Vagina (tissue), 2 donors: Measurements from ENCODE around the gene TBC1D16. TPM values are rescaled to one million over a fixed set of nuclear protein-coding genes. Genes with fewer than 3 reads are reported as not detected.
A peak's percentile ranks its signal among the peaks of the same experiment; 100 is the strongest.

Source experiments
- DNase-seq, 2 donors: peaks; one replicate each; pipeline ENCODE4 v3.0.0-alpha.2; 2017; ENCODE audit errors: extremely low spot score in 2 of 2
- H3K27ac ChIP-seq: fragments of 200-600 bp; sonication (generic); one replicate; pipeline ENCODE4 v1.5.1; 2019
- H3K27me3 ChIP-seq: fragments of 200-600 bp; sonication (generic); one replicate; pipeline ENCODE4 v1.5.1; 2019
- H3K36me3 ChIP-seq, 2 donors: fragments of 200-600 bp; sonication (generic); one replicate each; pipeline ENCODE4 v1.5.1; 2017 to 2019
- H3K4me1 ChIP-seq: fragments of 200-600 bp; sonication (generic); one replicate; pipeline ENCODE4 v1.5.1; 2019
- H3K4me3 ChIP-seq, 2 donors: fragments of 200-600 bp; sonication (generic); 1 replicate in 1 of 2; 2 replicates in 1 of 2; pipeline ENCODE4 v1.5.1; 2016 to 2019
- H3K9me3 ChIP-seq: fragments of 200-600 bp; sonication (generic); one replicate; pipeline ENCODE4 v1.5.1; 2019
- CTCF ChIP-seq, 3 experiments: fragments of 450-650 bp in 2 of 3; fragments of 200-600 bp in 1 of 3; sonication (generic) in 1 of 3; IDR thresholded peaks; one replicate each; pipeline ENCODE4 v1.5.1; 2017 to 2019; ENCODE audit warnings: antibody characterized with exemption in 3 of 3, mild to moderate bottlenecking in 2 of 3, moderate library complexity in 2 of 3
- POLR2A ChIP-seq, 2 donors: fragments of 450-650 bp; IDR thresholded peaks; one replicate each; pipeline ENCODE4 v1.6.1; 2017; ENCODE audit warnings: antibody characterized with exemption in 2 of 2, mild to moderate bottlenecking in 2 of 2, moderate library complexity in 2 of 2
- POLR2AphosphoS5 ChIP-seq, 2 donors: sonication (generic); formaldehyde crosslinking; IDR thresholded peaks; one replicate each; pipeline ENCODE4 v1.9.0; 2017; ENCODE audit warnings: antibody characterized with exemption in 2 of 2, mild to moderate bottlenecking in 2 of 2, low read depth in 1 of 2; ENCODE audit not compliant: insufficient read depth in 1 of 2
- intact Hi-C: fragments of 100-400 bp; cut with DNase I; formaldehyde crosslinking; loops from one replicate; pipeline ENCODE4 v1.15.1; 2023
- total RNA-seq: library from RNA; depleted of rRNA; stranded (reverse); fragments of >200 nt; gene quantifications from one replicate; pipeline ENCODE4 v1.2.3, GENCODE V29; 2016

TBC1D16 gene
- total RNA-seq, 1 donor from 2014 or later, result 18.2 TPM

- Histone ChIP-seq H3K4me1 (peaks cover 38% of the 10 kb centered on the region), H3K4me3 (no peak overlapping the region), H3K36me3 (no peaks in the 10 kb centered on the region), H3K9me3 (no peaks in the 10 kb centered on the region), H3K27ac (peak overlapping the region; percentile 79), H3K27me3 (no peaks in the 10 kb centered on the region)
- peak in 1 of 2 donors; percentile 93 for DNase-seq
- TF ChIP-seq POLR2AphosphoS5 (IDR thresholded peaks at IDR 0.05; ENCODE audit: insufficient read depth in 1 of 2, low read depth in 1 of 2) (peak; percentile 57 to 81), POLR2A (IDR thresholded peaks at IDR 0.05) (no peak)
- intact Hi-C loops, result loop anchor here (10.0 kb wide), 3 partner anchors 149 to 249 kb away; partner anchors contain the start of gene CBX8
These were observed 42.1 kb downstream of the TBC1D16 start for GRCh38 chr17:79993390-79994227.

GRCh38 chr17:79992649-79993389 is 42.9 kb downstream of the TBC1D16 start:
- TF ChIP-seq POLR2AphosphoS5 (IDR thresholded peaks at IDR 0.05; ENCODE audit: insufficient read depth in 1 of 2, low read depth in 1 of 2) (no peak), CTCF (IDR thresholded peaks at IDR 0.05) (no peak), POLR2A (IDR thresholded peaks at IDR 0.05) (no peak)
- Histone ChIP-seq H3K27ac (peak overlapping the region; percentile 79), H3K36me3 (no peaks in the 10 kb centered on the region), H3K27me3 (no peaks in the 10 kb centered on the region), H3K9me3 (no peaks in the 10 kb centered on the region), H3K4me3 (peak overlapping the region in 1 of 2 donors; percentile 56), H3K4me1 (peaks cover 46% of the 10 kb centered on the region)
- DNase-seq, result no peak
- intact Hi-C loops, result loop anchor here (10.0 kb wide), 3 partner anchors 148 to 248 kb away; partner anchors contain the start of gene CBX8

- DNase-seq, result no peak
- Histone ChIP-seq H3K9me3 (no peaks in the 10 kb centered on the region), H3K27me3 (no peaks in the 10 kb centered on the region), H3K27ac (peak overlapping the region; percentile 79), H3K4me1 (peaks cover 54% of the 10 kb centered on the region), H3K4me3 (peak overlapping the region; percentile 36 to 56), H3K36me3 (no peaks in the 10 kb centered on the region)
- intact Hi-C loops, result loop anchor here (10.0 kb wide), 3 partner anchors 147 to 247 kb away; partner anchors contain the start of gene CBX8
- TF ChIP-seq POLR2AphosphoS5 (IDR thresholded peaks at IDR 0.05; ENCODE audit: insufficient read depth in 1 of 2, low read depth in 1 of 2) (peak in 1 of 2 donors; percentile 15), CTCF (IDR thresholded peaks at IDR 0.05) (peak in 1 of 3 experiments; percentile 13), POLR2A (IDR thresholded peaks at IDR 0.05) (no peak)
These were observed 43.6 kb downstream of the TBC1D16 start for GRCh38 chr17:79991924-79992648.

- H3K36me3 ChIP-seq, result no peaks in the 10 kb centered on the region
- TF ChIP-seq POLR2A (IDR thresholded peaks at IDR 0.05), result no peak
- peak in 1 of 3 experiments; percentile 81 for TF ChIP-seq CTCF (IDR thresholded peaks at IDR 0.05)
- no peak for DNase-seq
- peak overlapping the region; percentile 36 to 56 for H3K4me3 ChIP-seq
- intact Hi-C loops, result loop anchor here (10.0 kb wide), 3 partner anchors 147 to 247 kb away; partner anchors contain the start of gene CBX8
- peak overlapping the region; percentile 79 for H3K27ac ChIP-seq
- no peaks in the 10 kb centered on the region for H3K27me3 ChIP-seq
- no peaks in the 10 kb centered on the region for H3K9me3 ChIP-seq
- peaks cover 61% of the 10 kb centered on the region for H3K4me1 ChIP-seq
These were observed 44.3 kb downstream of the TBC1D16 start for GRCh38 chr17:79991140-79991923.
